Large intestine (tissue), 1 donor: ENCODE measurements around the gene UTP25. TPM values are rescaled to one million over a fixed set of nuclear protein-coding genes. Genes with fewer than 3 reads are reported as not detected.

ENCODE experiments used
- polyA plus RNA-seq: library from polyadenylated mRNA; unstranded; fragments of 120-200 nt; gene quantifications from one replicate; pipeline ENCODE4 v1.2.1, GENCODE V29; 2013

The UTP25 gene
- polyA plus RNA-seq, 1 donor, result 8.4 TPM

Other genes starting within 250 kb of the UTP25 start
- gene CAMK1G, start 244.3 kb upstream of the UTP25 start, polyA plus RNA-seq, result 0.63 TPM
- gene LAMB3, start 175.5 kb upstream of the UTP25 start, polyA plus RNA-seq, result 156 TPM
- 167 TPM for gene G0S2, start 152.6 kb upstream of the UTP25 start, polyA plus RNA-seq
- 0.31 TPM for gene HSD11B1, start 123.1 kb upstream of the UTP25 start, polyA plus RNA-seq
- gene TRAF3IP3, start 71.9 kb upstream of the UTP25 start, polyA plus RNA-seq, result 21.0 TPM
- 4.7 TPM for gene C1orf74, start 43.4 kb upstream of the UTP25 start, polyA plus RNA-seq
- 68.0 TPM for gene IRF6, start 21.8 kb upstream of the UTP25 start, polyA plus RNA-seq
- 1.0 TPM for gene SYT14, start 110.2 kb downstream of the UTP25 start, polyA plus RNA-seq